ENCODE results near the gene TMEM132D. TPM values are rescaled to one million over a fixed set of nuclear protein-coding genes. Genes with fewer than 3 reads are reported as not detected.

TMEM132D gene
- polyA plus RNA-seq, 1 donor from 2014 or later = 1.3 TPM

DNA sequence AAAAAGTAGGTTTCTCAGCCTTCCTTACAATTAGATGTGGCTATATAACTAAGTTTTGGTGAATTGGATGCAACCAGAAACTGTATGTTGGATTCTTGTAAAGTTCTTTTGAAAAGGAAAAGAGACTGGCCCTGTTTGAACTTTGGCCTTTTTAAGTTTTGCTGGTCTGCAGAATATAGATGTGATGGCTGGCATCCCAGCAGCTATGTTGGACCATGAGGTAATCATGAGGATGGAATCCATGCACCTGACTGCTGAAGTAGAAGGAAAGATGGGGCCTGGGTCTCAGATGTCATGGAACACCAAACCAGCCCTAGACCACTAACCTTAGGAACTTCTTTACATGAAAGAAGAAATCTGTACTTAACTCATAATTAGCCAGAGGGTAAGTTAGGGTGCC is 568.1 kb downstream of the TMEM132D start:
- TF ChIP-seq POLR2AphosphoS5 (IDR thresholded peaks at IDR 0.05) (no peak), SMC3 (conservative IDR thresholded peaks at IDR 0.05; ENCODE audit: poor library complexity) (no peak), RAD21 (conservative IDR thresholded peaks at IDR 0.05) (no peak), EP300 (conservative IDR thresholded peaks at IDR 0.05; ENCODE audit: poor library complexity, severe bottlenecking) (no peak)

DNA sequence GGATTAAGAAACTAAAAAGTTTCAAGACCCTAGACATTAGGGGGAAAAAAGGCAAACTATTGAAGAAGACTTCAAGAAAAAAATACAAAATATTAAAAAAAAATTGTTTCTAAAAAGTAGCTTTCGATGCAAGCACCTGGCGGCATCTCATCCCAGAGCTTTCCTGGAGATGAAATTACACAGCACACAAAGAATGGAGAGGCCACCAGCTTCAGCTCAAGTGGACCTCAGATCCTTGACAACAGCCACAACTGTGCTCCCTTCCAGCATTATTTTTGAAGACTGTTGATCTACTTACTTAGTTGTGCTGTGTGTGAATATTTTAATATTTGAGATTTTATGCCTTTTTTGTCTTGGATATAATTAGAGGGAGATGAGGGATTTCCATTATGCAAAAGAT is 571.5 kb downstream of the TMEM132D start:
- H2AFZ ChIP-seq (ENCODE audit: low read depth, low read length) = no peak overlapping the region
- no peaks in the 10 kb centered on the region for H3K9me3 ChIP-seq (ENCODE audit: low read length)
- no peaks in the 10 kb centered on the region for H3K36me3 ChIP-seq (ENCODE audit: insufficient read depth, low read length)
- no peaks in the 10 kb centered on the region for H3K27me3 ChIP-seq (ENCODE audit: insufficient read depth, low read depth, low read length)
- H3K4me2 ChIP-seq (ENCODE audit: low read length) = no peak overlapping the region
- no peak overlapping the region for H3K27ac ChIP-seq (ENCODE audit: low read length)
- no peaks in the 10 kb centered on the region for H3F3A ChIP-seq (ENCODE audit: insufficient read depth, low read length, poor library complexity, severe bottlenecking)
- no peak overlapping the region for H3K9ac ChIP-seq (ENCODE audit: low read length)
- no peak for TF ChIP-seq POLR2AphosphoS5 (IDR thresholded peaks at IDR 0.05)
- no peak for TF ChIP-seq SMC3 (conservative IDR thresholded peaks at IDR 0.05; ENCODE audit: poor library complexity)
- TF ChIP-seq TAF1 (IDR thresholded peaks at IDR 0.05; ENCODE audit: low read depth) = no peak
- TF ChIP-seq, protein P1, sequence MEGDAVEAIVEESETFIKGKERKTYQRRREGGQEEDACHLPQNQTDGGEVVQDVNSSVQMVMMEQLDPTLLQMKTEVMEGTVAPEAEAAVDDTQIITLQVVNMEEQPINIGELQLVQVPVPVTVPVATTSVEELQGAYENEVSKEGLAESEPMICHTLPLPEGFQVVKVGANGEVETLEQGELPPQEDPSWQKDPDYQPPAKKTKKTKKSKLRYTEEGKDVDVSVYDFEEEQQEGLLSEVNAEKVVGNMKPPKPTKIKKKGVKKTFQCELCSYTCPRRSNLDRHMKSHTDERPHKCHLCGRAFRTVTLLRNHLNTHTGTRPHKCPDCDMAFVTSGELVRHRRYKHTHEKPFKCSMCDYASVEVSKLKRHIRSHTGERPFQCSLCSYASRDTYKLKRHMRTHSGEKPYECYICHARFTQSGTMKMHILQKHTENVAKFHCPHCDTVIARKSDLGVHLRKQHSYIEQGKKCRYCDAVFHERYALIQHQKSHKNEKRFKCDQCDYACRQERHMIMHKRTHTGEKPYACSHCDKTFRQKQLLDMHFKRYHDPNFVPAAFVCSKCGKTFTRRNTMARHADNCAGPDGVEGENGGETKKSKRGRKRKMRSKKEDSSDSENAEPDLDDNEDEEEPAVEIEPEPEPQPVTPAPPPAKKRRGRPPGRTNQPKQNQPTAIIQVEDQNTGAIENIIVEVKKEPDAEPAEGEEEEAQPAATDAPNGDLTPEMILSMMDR (IDR thresholded peaks at IDR 0.05; ENCODE audit: poor library complexity, severe bottlenecking) = no peak
- TF ChIP-seq EZH2 (IDR thresholded peaks at IDR 0.05; ENCODE audit: borderline replicate concordance, insufficient read depth, low read length, poor library complexity, severe bottlenecking) = no peak
- TF ChIP-seq EP300 (conservative IDR thresholded peaks at IDR 0.05; ENCODE audit: poor library complexity, severe bottlenecking) = no peak
- TF ChIP-seq MXI1 (conservative IDR thresholded peaks at IDR 0.05; ENCODE audit: poor library complexity, severe bottlenecking) = no peak
- no peak for TF ChIP-seq RAD21 (conservative IDR thresholded peaks at IDR 0.05)
- TF ChIP-seq, protein P2, sequence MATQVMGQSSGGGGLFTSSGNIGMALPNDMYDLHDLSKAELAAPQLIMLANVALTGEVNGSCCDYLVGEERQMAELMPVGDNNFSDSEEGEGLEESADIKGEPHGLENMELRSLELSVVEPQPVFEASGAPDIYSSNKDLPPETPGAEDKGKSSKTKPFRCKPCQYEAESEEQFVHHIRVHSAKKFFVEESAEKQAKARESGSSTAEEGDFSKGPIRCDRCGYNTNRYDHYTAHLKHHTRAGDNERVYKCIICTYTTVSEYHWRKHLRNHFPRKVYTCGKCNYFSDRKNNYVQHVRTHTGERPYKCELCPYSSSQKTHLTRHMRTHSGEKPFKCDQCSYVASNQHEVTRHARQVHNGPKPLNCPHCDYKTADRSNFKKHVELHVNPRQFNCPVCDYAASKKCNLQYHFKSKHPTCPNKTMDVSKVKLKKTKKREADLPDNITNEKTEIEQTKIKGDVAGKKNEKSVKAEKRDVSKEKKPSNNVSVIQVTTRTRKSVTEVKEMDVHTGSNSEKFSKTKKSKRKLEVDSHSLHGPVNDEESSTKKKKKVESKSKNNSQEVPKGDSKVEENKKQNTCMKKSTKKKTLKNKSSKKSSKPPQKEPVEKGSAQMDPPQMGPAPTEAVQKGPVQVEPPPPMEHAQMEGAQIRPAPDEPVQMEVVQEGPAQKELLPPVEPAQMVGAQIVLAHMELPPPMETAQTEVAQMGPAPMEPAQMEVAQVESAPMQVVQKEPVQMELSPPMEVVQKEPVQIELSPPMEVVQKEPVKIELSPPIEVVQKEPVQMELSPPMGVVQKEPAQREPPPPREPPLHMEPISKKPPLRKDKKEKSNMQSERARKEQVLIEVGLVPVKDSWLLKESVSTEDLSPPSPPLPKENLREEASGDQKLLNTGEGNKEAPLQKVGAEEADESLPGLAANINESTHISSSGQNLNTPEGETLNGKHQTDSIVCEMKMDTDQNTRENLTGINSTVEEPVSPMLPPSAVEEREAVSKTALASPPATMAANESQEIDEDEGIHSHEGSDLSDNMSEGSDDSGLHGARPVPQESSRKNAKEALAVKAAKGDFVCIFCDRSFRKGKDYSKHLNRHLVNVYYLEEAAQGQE (IDR thresholded peaks at IDR 0.05; ENCODE audit: borderline replicate concordance) = no peak
- no peaks in the 10 kb centered on the region for H3K9me2 ChIP-seq (ENCODE audit: insufficient read depth, low read length)
- H3K79me2 ChIP-seq (replicated peaks; ENCODE audit: insufficient read depth, low read length) = no peaks in the 10 kb centered on the region
- no peak overlapping the region for H3K4me3 ChIP-seq (ENCODE audit: low read length)
- no peaks in the 10 kb centered on the region for H4K20me1 ChIP-seq (ENCODE audit: insufficient read depth)

More for the DNA sequence above, 568.1 kb downstream of the TMEM132D start:
- Histone ChIP-seq H3K4me3 (ENCODE audit: low read length) (no peak overlapping the region), H3K4me2 (ENCODE audit: low read length) (no peak overlapping the region), H3K79me2 (replicated peaks; ENCODE audit: insufficient read depth, low read length) (no peaks in the 10 kb centered on the region), H3K9me2 (ENCODE audit: insufficient read depth, low read length) (no peaks in the 10 kb centered on the region), H3K9ac (ENCODE audit: low read length) (no peak overlapping the region), H3F3A (ENCODE audit: insufficient read depth, low read length, poor library complexity, severe bottlenecking) (no peaks in the 10 kb centered on the region), H3K27ac (ENCODE audit: low read length) (no peak overlapping the region), H3K9me3 (ENCODE audit: low read length) (no peaks in the 10 kb centered on the region), H3K36me3 (ENCODE audit: insufficient read depth, low read length) (no peaks in the 10 kb centered on the region), H3K27me3 (ENCODE audit: insufficient read depth, low read depth, low read length) (no peaks in the 10 kb centered on the region), H4K20me1 (ENCODE audit: insufficient read depth) (no peaks in the 10 kb centered on the region), H2AFZ (ENCODE audit: low read depth, low read length) (no peak overlapping the region)

All from neural cell (in vitro differentiated cells).